Measurements from ENCODE around the gene GOLGA8G.
"Not testable (repeated sequence)": the region's sequence is repeated elsewhere in the genome, so short reads cannot be mapped to it uniquely, and the experiment has no call there.

GOLGA8G gene

DNA sequence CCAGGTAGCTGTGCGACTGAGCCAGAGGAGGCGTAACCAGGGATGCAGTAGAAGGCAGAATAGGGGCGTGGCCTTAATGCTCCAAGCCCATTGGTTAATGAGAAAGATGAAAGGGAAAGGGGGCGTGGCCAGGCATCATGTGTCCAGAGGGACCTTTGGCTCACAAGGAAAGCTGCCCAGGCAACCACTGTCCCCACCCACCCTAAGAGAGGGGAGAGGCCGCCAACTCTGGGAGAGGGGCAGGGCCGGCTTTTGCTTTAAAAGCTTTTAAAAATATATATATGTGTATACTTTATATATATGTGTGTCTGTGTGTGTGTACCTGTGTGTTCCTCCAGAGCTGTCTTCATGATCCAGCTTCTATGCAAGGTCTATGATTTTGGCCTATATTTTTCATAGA, at the start of gene GOLGA8G:
GOLGA8G (minus strand) TSS at position 18 of the 400 bp plus-strand sequence. CDS start 62 bp downstream, outside the sequence.
- DNase-seq: not testable (repeated sequence)

DNA sequence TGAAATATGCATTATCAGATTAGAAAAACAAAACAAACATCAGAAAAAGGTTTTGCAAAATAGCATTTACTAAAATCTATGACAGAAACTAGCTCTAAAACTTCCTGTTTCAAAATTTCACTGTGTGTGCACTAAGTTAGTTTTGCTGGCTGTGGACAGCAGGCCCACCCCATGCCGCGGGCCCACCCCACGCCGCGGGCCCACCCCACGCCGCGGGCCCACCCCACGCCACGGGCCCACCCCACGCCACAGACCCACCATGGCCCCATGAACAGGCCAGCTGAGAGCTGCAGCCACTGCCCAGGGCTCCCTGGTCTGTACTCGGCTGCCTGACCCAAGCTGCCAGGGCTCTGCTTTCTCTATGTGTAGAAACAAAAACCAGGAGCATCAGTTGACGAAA, 40.6 kb upstream of the GOLGA8G start:
- DNase-seq: not testable (repeated sequence)

- not testable (repeated sequence) for DNase-seq
These were observed 20.5 kb upstream of the GOLGA8G start, which contains the start of gene GOLGA6L25 for GRCh38 chr15:28553268-28553667. Gene GOLGA6L25 (plus strand): TSS chr15:28553568. CDS start chr15:28553629, 61 bp downstream.

DNA sequence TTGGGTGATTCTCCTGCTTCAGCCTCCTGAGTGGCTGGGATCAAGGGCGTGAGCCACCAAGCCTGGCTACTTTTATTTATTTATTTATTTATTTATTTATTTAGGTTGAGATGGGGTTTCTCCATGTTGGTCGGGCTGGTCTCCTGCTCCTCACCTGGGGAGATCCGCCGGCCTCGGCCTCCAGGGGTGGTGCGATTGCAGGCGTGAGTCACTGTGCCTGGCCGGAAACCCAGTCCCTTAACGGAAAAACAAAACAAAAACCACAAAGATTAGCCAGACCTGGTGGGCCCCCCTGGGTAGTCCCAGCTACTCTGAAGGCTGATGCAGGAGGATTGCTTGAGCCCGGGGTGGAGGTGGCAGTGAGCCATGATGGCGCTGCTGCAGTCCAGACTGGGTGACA, 17.6 kb downstream of the GOLGA8G start:
- DNase-seq: not testable (repeated sequence)

- DNase-seq: not testable (repeated sequence)
These were observed 18.6 kb downstream of the GOLGA8G start for GRCh38 chr15:28514128-28514527.

DNA sequence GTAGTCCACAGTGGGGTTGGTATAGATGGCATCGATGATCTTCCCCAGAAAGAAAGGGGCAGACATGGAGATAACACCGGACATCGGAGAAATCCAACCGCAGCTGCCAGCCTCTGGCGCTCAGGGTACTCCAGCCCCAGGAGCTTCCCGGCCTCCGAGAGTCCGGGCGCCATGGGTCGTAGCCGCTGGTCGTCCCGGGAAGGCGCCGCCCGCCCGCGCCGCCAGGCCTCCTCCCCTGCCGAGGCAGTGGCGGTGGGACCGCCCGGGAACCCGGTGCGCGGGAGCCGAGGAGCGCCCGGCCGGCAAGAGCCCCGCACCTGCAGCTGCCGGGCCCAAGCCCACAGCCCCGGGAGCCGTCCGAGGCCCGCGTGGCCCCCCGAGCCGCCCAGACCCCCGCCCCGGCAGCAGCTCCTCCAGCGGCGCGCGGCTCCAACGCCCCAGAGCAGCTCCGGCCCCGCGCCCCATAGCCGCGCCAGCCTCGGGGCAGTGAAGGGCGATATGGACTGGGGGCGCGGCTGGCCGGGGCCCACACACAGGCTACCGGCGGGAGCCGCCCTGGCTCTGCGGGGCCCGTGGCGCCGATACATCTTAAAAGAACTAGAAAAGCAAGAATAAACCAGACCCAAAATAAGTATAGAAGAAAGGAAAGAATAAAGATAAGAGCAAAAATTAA, 24.4 kb downstream of the GOLGA8G start:
- DNase-seq: not testable (repeated sequence)

- not testable (repeated sequence) for DNase-seq
These were observed 51.4 kb downstream of the GOLGA8G start for GRCh38 chr15:28481340-28481739.

All from NCI-H187 (cell line).